Measurements from ENCODE around the gene RWDD1.

RWDD1 gene

GRCh38 chr6:116615937-116616736, 44.8 kb downstream of the RWDD1 start, which contains the start of gene RSPH4A:
TSS of gene RSPH4A (plus strand) at chr6:116616479. CDS start at chr6:116616624, 145 bp downstream.
- peaks cover 0 to 6% of the 10 kb centered on the region in 2 experiments for H3K27me3 ChIP-seq (ENCODE audit: control insufficient read depth in 1 of 2, insufficient read depth in 1 of 2, low read length in 2 of 2)
- H3K9me3 ChIP-seq (ENCODE audit: control insufficient read depth, low read length): no peaks in the 10 kb centered on the region
- peak; percentile 98 for DNase-seq
- peak within 1 kb of the TSS; percentile 84 for H3K4me2 ChIP-seq (ENCODE audit: low read length, poor library complexity, severe bottlenecking)
- H4K91ac ChIP-seq (ENCODE audit: low read length): peak within 1 kb of the TSS; percentile 19
- H3K4me1 ChIP-seq (ENCODE audit: control insufficient read depth, insufficient read depth, low read depth, low read length): peaks cover 6% of the 10 kb centered on the region
- peak within 1 kb of the TSS; percentile 33 for H3K27ac ChIP-seq (ENCODE audit: low read length, poor library complexity, severe bottlenecking)
- H3K9ac ChIP-seq (ENCODE audit: low read length): peak within 1 kb of the TSS; percentile 91
- H3K23ac ChIP-seq (ENCODE audit: low read length in 2 of 2): no peak within 1 kb of the TSS
- peak within 1 kb of the TSS in 1 of 2 experiments; percentile 1 for H2BK12ac ChIP-seq (ENCODE audit: low read length in 2 of 2)
- H2BK5ac ChIP-seq (ENCODE audit: low read depth, low read length, poor library complexity, severe bottlenecking): no peak within 1 kb of the TSS
- no peaks in the 10 kb centered on the region for H3K79me1 ChIP-seq (replicated peaks; ENCODE audit: low read length, poor library complexity, severe bottlenecking)
- no peak within 1 kb of the TSS for H3K4ac ChIP-seq (ENCODE audit: low read depth in 1 of 2, low read length in 2 of 2)
- no peak within 1 kb of the TSS for H2BK120ac ChIP-seq (ENCODE audit: low read depth, low read length)
- peak within 1 kb of the TSS; percentile 72 to 92 for H3K4me3 ChIP-seq (ENCODE audit: insufficient read depth in 1 of 2, low read depth in 1 of 2, low read length in 2 of 2)
- no peaks in the 10 kb centered on the region for H3K36me3 ChIP-seq (ENCODE audit: control insufficient read depth in 1 of 2, insufficient read depth in 2 of 2, low read depth in 1 of 2, low read length in 2 of 2)
- H3K14ac ChIP-seq (ENCODE audit: low read length in 2 of 2): peak within 1 kb of the TSS in 1 of 2 experiments; percentile 82
- H2BK15ac ChIP-seq (ENCODE audit: low read depth, poor library complexity, severe bottlenecking): no peak within 1 kb of the TSS
- no peak within 1 kb of the TSS for H2AK5ac ChIP-seq (ENCODE audit: low read length, severe bottlenecking)
- peak within 1 kb of the TSS in 1 of 2 experiments; percentile 79 for H3K18ac ChIP-seq (ENCODE audit: low read depth in 1 of 2, low read length in 2 of 2)
- H2AFZ ChIP-seq (ENCODE audit: low read depth, low read length): peak within 1 kb of the TSS; percentile 33
- peak within 1 kb of the TSS; percentile 54 for H4K8ac ChIP-seq (ENCODE audit: low read length)
- WGBS: 1% methylated on average over 29 of the region's 29 CpGs

GRCh38 chr6:116616737-116617053, 45.4 kb downstream of the RWDD1 start:
- H2BK12ac ChIP-seq (ENCODE audit: low read length in 2 of 2): no peak overlapping the region
- peak overlapping the region; percentile 6 for H2AFZ ChIP-seq (ENCODE audit: low read depth, low read length)
- H3K9me3 ChIP-seq (ENCODE audit: control insufficient read depth, low read length): no peaks in the 10 kb centered on the region
- 4% methylated on average over 16 of the region's 16 CpGs for WGBS
- H3K23ac ChIP-seq (ENCODE audit: low read length in 2 of 2): no peak overlapping the region
- H3K27me3 ChIP-seq (ENCODE audit: control insufficient read depth in 1 of 2, insufficient read depth in 1 of 2, low read length in 2 of 2): peaks cover 0 to 6% of the 10 kb centered on the region in 2 experiments
- no peak overlapping the region for H4K91ac ChIP-seq (ENCODE audit: low read length)
- no peaks in the 10 kb centered on the region for H3K79me1 ChIP-seq (replicated peaks; ENCODE audit: low read length, poor library complexity, severe bottlenecking)
- H3K4me3 ChIP-seq (ENCODE audit: insufficient read depth in 1 of 2, low read depth in 1 of 2, low read length in 2 of 2): peak overlapping the region; percentile 45 to 92
- H3K9ac ChIP-seq (ENCODE audit: low read length): peak overlapping the region; percentile 91
- DNase-seq: no peak
- H2BK120ac ChIP-seq (ENCODE audit: low read depth, low read length): no peak overlapping the region
- no peak overlapping the region for H2AK5ac ChIP-seq (ENCODE audit: low read length, severe bottlenecking)
- peaks cover 6% of the 10 kb centered on the region for H3K4me1 ChIP-seq (ENCODE audit: control insufficient read depth, insufficient read depth, low read depth, low read length)
- H3K4ac ChIP-seq (ENCODE audit: low read depth in 1 of 2, low read length in 2 of 2): no peak overlapping the region
- no peak overlapping the region for H3K14ac ChIP-seq (ENCODE audit: low read length in 2 of 2)
- no peak overlapping the region for H4K8ac ChIP-seq (ENCODE audit: low read length)
- no peaks in the 10 kb centered on the region for H3K36me3 ChIP-seq (ENCODE audit: control insufficient read depth in 1 of 2, insufficient read depth in 2 of 2, low read depth in 1 of 2, low read length in 2 of 2)
- H3K4me2 ChIP-seq (ENCODE audit: low read length, poor library complexity, severe bottlenecking): peak overlapping the region; percentile 84
- no peak overlapping the region for H3K18ac ChIP-seq (ENCODE audit: low read depth in 1 of 2, low read length in 2 of 2)
- H2BK5ac ChIP-seq (ENCODE audit: low read depth, low read length, poor library complexity, severe bottlenecking): no peak overlapping the region
- H2BK15ac ChIP-seq (ENCODE audit: low read depth, poor library complexity, severe bottlenecking): no peak overlapping the region
- no peak overlapping the region for H3K27ac ChIP-seq (ENCODE audit: low read length, poor library complexity, severe bottlenecking)

- H3K23ac ChIP-seq (ENCODE audit: low read length in 2 of 2): no peak overlapping the region
- H3K4me2 ChIP-seq (ENCODE audit: low read length, poor library complexity, severe bottlenecking): no peak overlapping the region
- H3K4ac ChIP-seq (ENCODE audit: low read depth in 1 of 2, low read length in 2 of 2): no peak overlapping the region
- H2AK5ac ChIP-seq (ENCODE audit: low read length, severe bottlenecking): no peak overlapping the region
- H4K91ac ChIP-seq (ENCODE audit: low read length): no peak overlapping the region
- DNase-seq: no peak
- no peaks in the 10 kb centered on the region for H3K79me1 ChIP-seq (replicated peaks; ENCODE audit: low read length, poor library complexity, severe bottlenecking)
- H4K8ac ChIP-seq (ENCODE audit: low read length): no peak overlapping the region
- H2BK15ac ChIP-seq (ENCODE audit: low read depth, poor library complexity, severe bottlenecking): no peak overlapping the region
- WGBS: 52% methylated on average over 2 of the region's 3 CpGs
- no peaks in the 10 kb centered on the region for H3K27me3 ChIP-seq (ENCODE audit: control insufficient read depth in 1 of 2, insufficient read depth in 1 of 2, low read length in 2 of 2)
- H3K9me3 ChIP-seq (ENCODE audit: control insufficient read depth, low read length): no peaks in the 10 kb centered on the region
- no peaks in the 10 kb centered on the region for H3K4me1 ChIP-seq (ENCODE audit: control insufficient read depth, insufficient read depth, low read depth, low read length)
- H2AFZ ChIP-seq (ENCODE audit: low read depth, low read length): no peak overlapping the region
- H3K4me3 ChIP-seq (ENCODE audit: insufficient read depth in 1 of 2, low read depth in 1 of 2, low read length in 2 of 2): no peak overlapping the region
- H3K9ac ChIP-seq (ENCODE audit: low read length): no peak overlapping the region
- H2BK5ac ChIP-seq (ENCODE audit: low read depth, low read length, poor library complexity, severe bottlenecking): no peak overlapping the region
- no peak overlapping the region for H2BK12ac ChIP-seq (ENCODE audit: low read length in 2 of 2)
- H2BK120ac ChIP-seq (ENCODE audit: low read depth, low read length): no peak overlapping the region
- no peak overlapping the region for H3K27ac ChIP-seq (ENCODE audit: low read length, poor library complexity, severe bottlenecking)
- peaks cover 0 to 2% of the 10 kb centered on the region in 2 experiments for H3K36me3 ChIP-seq (ENCODE audit: control insufficient read depth in 1 of 2, insufficient read depth in 2 of 2, low read depth in 1 of 2, low read length in 2 of 2)
- no peak overlapping the region for H3K14ac ChIP-seq (ENCODE audit: low read length in 2 of 2)
- H3K18ac ChIP-seq (ENCODE audit: low read depth in 1 of 2, low read length in 2 of 2): no peak overlapping the region
Measured at GRCh38 chr6:116624036-116624805, 52.9 kb downstream of the RWDD1 start.

- no peak overlapping the region for H3K9ac ChIP-seq (ENCODE audit: low read length)
- H3K14ac ChIP-seq (ENCODE audit: low read length in 2 of 2): no peak overlapping the region
- no peak overlapping the region for H2BK5ac ChIP-seq (ENCODE audit: low read depth, low read length, poor library complexity, severe bottlenecking)
- WGBS: 100% methylated on average over 1 of the region's 3 CpGs
- peaks cover 0 to 7% of the 10 kb centered on the region in 2 experiments for H3K36me3 ChIP-seq (ENCODE audit: control insufficient read depth in 1 of 2, insufficient read depth in 2 of 2, low read depth in 1 of 2, low read length in 2 of 2)
- DNase-seq: no peak
- H2BK120ac ChIP-seq (ENCODE audit: low read depth, low read length): no peak overlapping the region
- no peaks in the 10 kb centered on the region for H3K27me3 ChIP-seq (ENCODE audit: control insufficient read depth in 1 of 2, insufficient read depth in 1 of 2, low read length in 2 of 2)
- H3K4ac ChIP-seq (ENCODE audit: low read depth in 1 of 2, low read length in 2 of 2): no peak overlapping the region
- no peak overlapping the region for H3K4me3 ChIP-seq (ENCODE audit: insufficient read depth in 1 of 2, low read depth in 1 of 2, low read length in 2 of 2)
- H2AK5ac ChIP-seq (ENCODE audit: low read length, severe bottlenecking): no peak overlapping the region
- no peak overlapping the region for H4K8ac ChIP-seq (ENCODE audit: low read length)
- no peak overlapping the region for H2BK12ac ChIP-seq (ENCODE audit: low read length in 2 of 2)
- no peak overlapping the region for H3K23ac ChIP-seq (ENCODE audit: low read length in 2 of 2)
- no peak overlapping the region for H3K27ac ChIP-seq (ENCODE audit: low read length, poor library complexity, severe bottlenecking)
- no peaks in the 10 kb centered on the region for H3K4me1 ChIP-seq (ENCODE audit: control insufficient read depth, insufficient read depth, low read depth, low read length)
- no peak overlapping the region for H3K18ac ChIP-seq (ENCODE audit: low read depth in 1 of 2, low read length in 2 of 2)
- no peak overlapping the region for H2AFZ ChIP-seq (ENCODE audit: low read depth, low read length)
- H3K4me2 ChIP-seq (ENCODE audit: low read length, poor library complexity, severe bottlenecking): no peak overlapping the region
- H3K9me3 ChIP-seq (ENCODE audit: control insufficient read depth, low read length): no peaks in the 10 kb centered on the region
- H2BK15ac ChIP-seq (ENCODE audit: low read depth, poor library complexity, severe bottlenecking): no peak overlapping the region
- no peak overlapping the region for H4K91ac ChIP-seq (ENCODE audit: low read length)
- H3K79me1 ChIP-seq (replicated peaks; ENCODE audit: low read length, poor library complexity, severe bottlenecking): no peaks in the 10 kb centered on the region
Measured at GRCh38 chr6:116625872-116626271, 54.6 kb downstream of the RWDD1 start.
